Activated naive CD4-positive, alpha-beta T cell treated with Interleukin-2 at 50 U/mL for 16 hours (primary cell): ENCODE measurements around the gene CCNG2.

Experiments
- DNase-seq: peaks from one replicate; pipeline ENCODE4 v3.0.0-alpha.2; 2020

The CCNG2 gene

DNA sequence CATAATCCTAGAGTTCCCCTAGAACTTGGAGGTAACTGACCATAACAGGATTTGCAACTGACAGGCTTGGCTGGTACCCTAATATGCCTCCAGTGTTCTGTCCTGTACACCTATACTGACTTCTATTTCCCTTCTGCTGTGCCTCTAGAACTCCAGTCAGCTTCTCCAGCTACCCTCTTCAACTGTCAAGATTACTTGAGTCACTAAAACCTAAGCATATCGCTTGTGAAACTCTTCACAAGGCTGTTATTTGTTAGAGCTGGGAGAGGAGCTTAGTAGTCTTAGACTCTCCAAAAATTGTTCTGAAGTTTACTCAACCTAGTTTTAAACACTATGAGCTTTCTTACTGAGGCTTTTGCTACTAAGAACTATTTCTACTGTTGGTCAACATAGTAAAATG is 52.0 kb downstream of the CCNG2 start:
- DNase-seq = no peak

- no peak for DNase-seq
Observed at GRCh38 chr4:77209936-77210335, 52.9 kb downstream of the CCNG2 start.

DNA sequence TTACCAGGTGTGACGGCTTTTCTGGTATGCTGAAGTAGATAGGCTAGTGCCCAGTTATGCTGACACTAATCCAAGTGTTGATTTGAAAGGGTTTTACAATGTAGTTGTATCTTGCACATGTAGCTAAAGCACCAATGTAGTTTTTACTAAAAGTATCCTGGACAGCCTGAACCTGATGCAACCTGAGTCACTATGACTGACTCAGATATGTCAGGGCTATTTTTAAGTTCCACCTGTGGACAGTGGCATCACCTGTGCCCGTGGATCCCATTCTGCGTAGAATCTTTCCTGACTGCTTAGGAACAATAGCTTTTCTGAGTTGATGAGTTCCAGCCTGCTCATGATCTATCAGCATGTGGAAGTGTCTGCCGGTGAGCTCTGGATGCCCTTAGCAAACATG is 58.1 kb downstream of the CCNG2 start:
- no peak for DNase-seq

DNA sequence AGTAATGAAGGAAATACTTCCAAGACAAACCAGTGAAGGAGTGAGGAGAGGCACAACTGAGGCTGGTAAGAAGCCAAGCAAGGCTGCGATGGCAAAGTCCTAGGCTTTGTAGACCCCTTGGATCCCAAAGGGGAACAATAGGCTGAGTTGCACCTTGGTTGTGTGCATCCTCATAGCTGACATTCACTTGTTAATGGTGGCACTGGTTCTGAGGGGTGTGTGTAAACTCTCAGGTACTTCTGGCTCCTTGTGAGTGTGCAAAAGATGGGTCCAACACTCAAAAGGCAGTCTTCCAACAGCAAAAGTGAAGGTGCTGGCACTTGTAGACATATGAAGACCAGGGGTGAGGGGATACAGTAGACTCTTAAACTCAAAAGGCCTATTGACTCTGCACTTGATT is 60.5 kb downstream of the CCNG2 start:
- DNase-seq = no peak

GRCh38 chr4:77219266-77219665 is 62.3 kb downstream of the CCNG2 start:
- no peak for DNase-seq
